PFSK-1 (cell line): ENCODE data around the gene MEGF11.

Experiments
- POLR2AphosphoS5 ChIP-seq: IDR thresholded peaks from 2 replicates; pipeline ENCODE4 v1.6.1; 2012; ENCODE audit warnings: low read depth, mild to moderate bottlenecking, control low read depth, low read length, moderate library complexity
- REST ChIP-seq, 2 experiments: IDR thresholded peaks; 2 replicates each; pipeline versions ENCODE4 v1.6.1 to v1.8.0; 2011 to 2012; ENCODE audit warnings: low read depth in 2 of 2, low read length in 2 of 2, control low read depth in 1 of 2, inconsistent platforms in 1 of 2, mild to moderate bottlenecking in 1 of 2, moderate library complexity in 1 of 2; ENCODE audit not compliant: insufficient read depth in 1 of 2

- TF ChIP-seq POLR2AphosphoS5 (no peak; the same call in 1 of the 2 replicates), REST (IDR thresholded peaks at IDR 0.05; ENCODE audit: insufficient read depth in 1 of 2, low read depth in 2 of 2, low read length in 2 of 2) (no peak)
Observed at GRCh38 chr15:65870889-65871533, 382.5 kb downstream of the MEGF11 start.
